ENCODE data around the gene ZCCHC24. TPM values are rescaled to one million over a fixed set of nuclear protein-coding genes. Genes with fewer than 3 reads are reported as not detected.

The ZCCHC24 gene
- total RNA-seq, 4 donors from 2014 or later = 100 to 156 (median 120) TPM

GRCh38 chr10:79387466-79387973 is 57.9 kb downstream of the ZCCHC24 start:
- H3K27me3 ChIP-seq = no peaks in the 10 kb centered on the region
- WGBS = 84% methylated on average over 4 of the region's 5 CpGs
- H3K4me3 ChIP-seq = no peak overlapping the region
- peaks cover 32 to 78% (median 49%) of the 10 kb centered on the region in 4 donors for H3K4me1 ChIP-seq
- no peak for DNase-seq (ENCODE audit: extremely low spot score)
- no peak for TF ChIP-seq POLR2AphosphoS5 (IDR thresholded peaks at IDR 0.05)
- TF ChIP-seq CTCF (IDR thresholded peaks at IDR 0.05) = no peak
- no peak for TF ChIP-seq EP300 (IDR thresholded peaks at IDR 0.05)
- TF ChIP-seq POLR2A (IDR thresholded peaks at IDR 0.05; ENCODE audit: low read depth) = no peak
- H3K9me3 ChIP-seq = no peaks in the 10 kb centered on the region
- intact Hi-C loops (cut with DNase I) = no loop called here
- H3K27ac ChIP-seq (replicated peaks in 1 of 4) = peak overlapping the region; percentile 26 to 91 (median 69)
- peaks cover 0 to 67% (median 55%) of the 10 kb centered on the region in 4 donors for H3K36me3 ChIP-seq

GRCh38 chr10:79386637-79387465 is 58.6 kb downstream of the ZCCHC24 start:
- TF ChIP-seq POLR2A (IDR thresholded peaks at IDR 0.05; ENCODE audit: low read depth) (no peak), EP300 (IDR thresholded peaks at IDR 0.05) (no peak), POLR2AphosphoS5 (IDR thresholded peaks at IDR 0.05) (no peak), CTCF (IDR thresholded peaks at IDR 0.05) (no peak)

GRCh38 chr10:79385804-79386531 is 59.5 kb downstream of the ZCCHC24 start:
- peak; percentile 90 for DNase-seq (ENCODE audit: extremely low spot score)
- Histone ChIP-seq H3K4me3 (no peak overlapping the region), H3K27ac (replicated peaks in 1 of 4) (peak overlapping the region in 3 of 4 donors; percentile 4 to 91 (median 76)), H3K9me3 (no peaks in the 10 kb centered on the region), H3K36me3 (peaks cover 0 to 61% (median 53%) of the 10 kb centered on the region in 4 donors), H3K27me3 (no peaks in the 10 kb centered on the region), H3K4me1 (peaks cover 45 to 78% (median 50%) of the 10 kb centered on the region in 4 donors)
- TF ChIP-seq EP300 (IDR thresholded peaks at IDR 0.05) (no peak), CTCF (IDR thresholded peaks at IDR 0.05) (no peak), POLR2A (IDR thresholded peaks at IDR 0.05; ENCODE audit: low read depth) (no peak), POLR2AphosphoS5 (IDR thresholded peaks at IDR 0.05) (no peak)
- WGBS = 80% methylated on average over 15 of the region's 28 CpGs
- intact Hi-C loops (cut with DNase I) = no loop called here

More at GRCh38 chr10:79386637-79387465, 58.6 kb downstream of the ZCCHC24 start:
- 78% methylated on average over 22 of the region's 24 CpGs for WGBS
- Histone ChIP-seq H3K9me3 (no peaks in the 10 kb centered on the region), H3K36me3 (peaks cover 0 to 62% (median 53%) of the 10 kb centered on the region in 4 donors), H3K4me1 (peaks cover 38 to 78% (median 49%) of the 10 kb centered on the region in 4 donors), H3K4me3 (no peak overlapping the region), H3K27me3 (no peaks in the 10 kb centered on the region), H3K27ac (replicated peaks in 1 of 4) (peak overlapping the region; percentile 26 to 91 (median 69))
- intact Hi-C loops (cut with DNase I) = no loop called here
- peak; percentile 79 for DNase-seq (ENCODE audit: extremely low spot score)

GRCh38 chr10:79385392-79385795 is 60.0 kb downstream of the ZCCHC24 start:
- H3K36me3 ChIP-seq = peaks cover 0 to 59% (median 53%) of the 10 kb centered on the region in 4 donors

More at GRCh38 chr10:79385392-79385795, 60.0 kb downstream of the ZCCHC24 start:
- no peak for DNase-seq (ENCODE audit: extremely low spot score)
- TF ChIP-seq CTCF (IDR thresholded peaks at IDR 0.05) (no peak), EP300 (IDR thresholded peaks at IDR 0.05) (no peak), POLR2A (IDR thresholded peaks at IDR 0.05; ENCODE audit: low read depth) (no peak), POLR2AphosphoS5 (IDR thresholded peaks at IDR 0.05) (no peak)
- intact Hi-C loops (cut with DNase I) = no loop called here
- Histone ChIP-seq H3K27ac (replicated peaks in 1 of 4) (peak overlapping the region in 3 of 4 donors; percentile 4 to 91 (median 76)), H3K4me1 (peaks cover 45 to 78% (median 53%) of the 10 kb centered on the region in 4 donors), H3K9me3 (no peaks in the 10 kb centered on the region), H3K4me3 (no peak overlapping the region), H3K27me3 (no peaks in the 10 kb centered on the region)
- 90% methylated on average over 8 of the region's 9 CpGs for WGBS

All from esophagus muscularis mucosa (tissue), 4 donors.